H9 (cell line): Measurements from ENCODE around the gene FARSB. TPM values are rescaled to one million over a fixed set of nuclear protein-coding genes. Genes with fewer than 3 reads are reported as not detected.

Source experiments
- DNase-seq: peaks from one replicate; pipeline ENCODE4 v3.0.0-alpha.2; 2017
- H2AFZ ChIP-seq: one replicate; pipeline ENCODE4 v1.6.1; 2013; ENCODE audit warnings: mild to moderate bottlenecking, low read length, control low read depth, moderate library complexity
- H2AK5ac ChIP-seq: 2 replicates; pipeline ENCODE4 v1.6.1; 2013; ENCODE audit warnings: low read length, control low read depth, mixed read lengths; ENCODE audit not compliant: insufficient read length
- H2BK120ac ChIP-seq: one replicate; pipeline ENCODE4 v1.6.1; 2013; ENCODE audit warnings: low read depth, mild to moderate bottlenecking, low read length, control low read depth, inconsistent platforms; ENCODE audit not compliant: poor library complexity, severe bottlenecking
- H2BK12ac ChIP-seq: 2 replicates; pipeline ENCODE4 v1.6.1; 2013; ENCODE audit warnings: low read length, control low read depth, mixed read lengths, low read depth; ENCODE audit not compliant: insufficient read length
- H2BK15ac ChIP-seq: 2 replicates; pipeline ENCODE4 v1.6.1; 2013; ENCODE audit warnings: low read depth, low read length, control low read depth
- H2BK20ac ChIP-seq: one replicate; pipeline ENCODE4 v1.6.1; 2013; ENCODE audit warnings: low read depth, mild to moderate bottlenecking, low read length, control low read depth, inconsistent platforms; ENCODE audit not compliant: poor library complexity, severe bottlenecking
- H2BK5ac ChIP-seq: 2 replicates; pipeline ENCODE4 v1.6.1; 2013; ENCODE audit warnings: low read length, control low read depth, mixed read lengths; ENCODE audit not compliant: insufficient read length
- H3K14ac ChIP-seq: 2 replicates; pipeline ENCODE4 v1.6.1; 2013; ENCODE audit warnings: low read length, control low read depth; ENCODE audit not compliant: insufficient read depth
- H3K18ac ChIP-seq: 2 replicates; pipeline ENCODE4 v1.6.1; 2013; ENCODE audit warnings: low read depth, mild to moderate bottlenecking, mixed read lengths, low read length, control low read depth; ENCODE audit not compliant: insufficient read length
- H3K23ac ChIP-seq: 2 replicates; pipeline ENCODE4 v1.6.1; 2013; ENCODE audit warnings: low read length, control low read depth, mixed read lengths, low read depth; ENCODE audit not compliant: insufficient read length
- H3K23me2 ChIP-seq: 2 replicates; pipeline ENCODE4 v1.6.1; 2013; ENCODE audit warnings: low read depth, mild to moderate bottlenecking, mixed read lengths, low read length, control low read depth; ENCODE audit not compliant: insufficient read length, poor library complexity, severe bottlenecking
- H3K27ac ChIP-seq: 2 replicates; pipeline ENCODE4 v1.5.1; 2013; ENCODE audit warnings: low read length, control low read depth, mixed read lengths, low read depth; ENCODE audit not compliant: insufficient read length
- H3K27me3 ChIP-seq: 2 replicates; pipeline ENCODE4 v1.6.1; 2013; ENCODE audit warnings: low read length, control low read depth, inconsistent platforms; ENCODE audit not compliant: insufficient read depth
- H3K4ac ChIP-seq: 2 replicates; pipeline ENCODE4 v1.6.1; 2013; ENCODE audit warnings: low read depth, mild to moderate bottlenecking, control low read depth, inconsistent platforms, low read length, moderate library complexity
- H3K4me1 ChIP-seq: 2 replicates; pipeline ENCODE4 v1.6.1; 2013; ENCODE audit warnings: low read length, control low read depth, inconsistent platforms; ENCODE audit not compliant: insufficient read depth
- H3K4me2 ChIP-seq: 2 replicates; pipeline ENCODE4 v1.6.1; 2013; ENCODE audit warnings: low read length, control low read depth, mixed read lengths; ENCODE audit not compliant: insufficient read length, insufficient read depth
- H3K56ac ChIP-seq: 2 replicates; pipeline ENCODE4 v1.6.1; 2013; ENCODE audit warnings: low read depth, mild to moderate bottlenecking, mixed read lengths, low read length, control low read depth; ENCODE audit not compliant: insufficient read length
- H3K79me1 ChIP-seq: 2 replicates; pipeline ENCODE4 v1.6.1; 2013; ENCODE audit warnings: low read depth, mild to moderate bottlenecking, moderate library complexity, low read length, control low read depth, inconsistent platforms; ENCODE audit not compliant: insufficient read depth, poor library complexity, severe bottlenecking
- H3K79me2 ChIP-seq: 2 replicates; pipeline ENCODE4 v1.6.1; 2013; ENCODE audit warnings: low read length, control low read depth, inconsistent platforms; ENCODE audit not compliant: insufficient read depth
- H3K9ac ChIP-seq: 2 replicates; pipeline ENCODE4 v1.6.1; 2013; ENCODE audit warnings: low read length, control low read depth, mixed read lengths; ENCODE audit not compliant: insufficient read length; ENCODE audit errors: extremely low read depth
- H3K9me3 ChIP-seq: one replicate; pipeline ENCODE4 v1.6.1; 2013; ENCODE audit warnings: low read depth, low read length, inconsistent platforms; ENCODE audit not compliant: control insufficient read depth
- H3T11ph ChIP-seq: one replicate; pipeline ENCODE4 v1.6.1; 2013; ENCODE audit warnings: mild to moderate bottlenecking, low read length, control low read depth, inconsistent platforms
- H4K20me1 ChIP-seq: one replicate; pipeline ENCODE4 v1.6.1; 2013; ENCODE audit not compliant: control insufficient read depth, insufficient read length, insufficient read depth
- H4K5ac ChIP-seq: 2 replicates; pipeline ENCODE4 v1.6.1; 2013; ENCODE audit warnings: low read depth, mild to moderate bottlenecking, mixed read lengths, low read length, control low read depth; ENCODE audit not compliant: insufficient read length
- H4K8ac ChIP-seq: replicated peaks from 2 replicates; pipeline ENCODE4 v1.6.1; 2013; ENCODE audit warnings: low read length, control low read depth, mixed read lengths, low read depth; ENCODE audit not compliant: insufficient read length
- H4K91ac ChIP-seq: 2 replicates; pipeline ENCODE4 v1.6.1; 2013; ENCODE audit warnings: low read depth, mild to moderate bottlenecking, moderate library complexity, mixed read lengths, low read length, control low read depth; ENCODE audit not compliant: insufficient read length
- H3K27ac Mint-ChIP-seq, 3 experiments: 2 replicates in 2 of 3; 3 replicates in 1 of 3; pipeline ENCODE4 v1.8.0; 2020 to 2021; ENCODE audit warnings: mixed read lengths in 3 of 3, mild to moderate bottlenecking in 1 of 3, moderate library complexity in 1 of 3
- H3K27me3 Mint-ChIP-seq: 2 replicates; pipeline ENCODE4 v1.8.0; 2021; ENCODE audit warnings: low read depth, mild to moderate bottlenecking, moderate library complexity, mixed read lengths
- H3K36me3 Mint-ChIP-seq, 3 experiments: 2 replicates in 2 of 3; 3 replicates in 1 of 3; pipeline ENCODE4 v1.8.0; 2020 to 2021; ENCODE audit warnings: low read depth in 3 of 3, mixed read lengths in 3 of 3; ENCODE audit not compliant: insufficient read depth in 1 of 3
- H3K4me1 Mint-ChIP-seq, 2 experiments: 2 replicates each; pipeline ENCODE4 v1.8.0; 2020; ENCODE audit warnings: mixed read lengths in 2 of 2
- H3K4me3 Mint-ChIP-seq, 2 experiments: 2 replicates in 1 of 2; 3 replicates in 1 of 2; pipeline ENCODE4 v1.8.0; 2020 to 2021; ENCODE audit warnings: mild to moderate bottlenecking in 2 of 2, mixed read lengths in 2 of 2, moderate library complexity in 1 of 2
- H3K9me3 Mint-ChIP-seq, 2 experiments: 2 replicates in 1 of 2; 3 replicates in 1 of 2; pipeline ENCODE4 v1.8.0; 2020; ENCODE audit warnings: mild to moderate bottlenecking in 2 of 2, mixed read lengths in 2 of 2, moderate library complexity in 1 of 2
- WGBS: extraction: QIAGEN DNeasy Blood & Tissue Kit; methylation state at CpG from one replicate; pipeline ENCODE4 v1.1.7; 2013; ENCODE audit warnings: missing lambda C conversion rate, low lambda C conversion rate, mixed read lengths; ENCODE audit not compliant: insufficient read length; ENCODE audit errors: extremely low coverage; 5-methylcytosine and 5-hydroxymethylcytosine counted together
- total RNA-seq: library from RNA; stranded (reverse); gene quantifications from 2 replicates; pipeline ENCODE4 v1.2.1, GENCODE V29; 2021
- TF ChIP-seq, protein P1 (sequence below): fragments of 200-600 bp; sonication (generic); conservative IDR thresholded peaks from 3 replicates; pipeline ENCODE4 v1.8.0; 2021; ENCODE audit warnings: antibody characterized with exemption, mild to moderate bottlenecking

FARSB gene
- total RNA-seq, 1 experiment from 2014 or later: 32.1 TPM

- Histone ChIP-seq H3K18ac (no peak overlapping the region), H3K23me2 (no peaks in the 10 kb centered on the region), H3K27me3 (no peaks in the 10 kb centered on the region), H2BK120ac (no peak overlapping the region), H3K23ac (no peak overlapping the region), H3K9me3 (no peaks in the 10 kb centered on the region), H3K56ac (no peak overlapping the region), H3K9ac (no peak overlapping the region), H4K20me1 (no peaks in the 10 kb centered on the region), H3K27ac (no peak overlapping the region), H3K14ac (no peak overlapping the region), H4K91ac (no peak overlapping the region), H2AK5ac (no peak overlapping the region), H2BK12ac (no peak overlapping the region), H2BK5ac (no peak overlapping the region), H2BK15ac (no peak overlapping the region), H3T11ph (no peak overlapping the region), H3K79me2 (no peaks in the 10 kb centered on the region), H3K4me1 (no peaks in the 10 kb centered on the region), H4K8ac (no peak overlapping the region), H2AFZ (no peak overlapping the region), H2BK20ac (no peak overlapping the region), H4K5ac (no peak overlapping the region), H3K4me2 (no peak overlapping the region), H3K79me1 (no peaks in the 10 kb centered on the region), H3K4ac (no peak overlapping the region)
- no peaks in the 10 kb centered on the region for H3K4me1 Mint-ChIP-seq
- H3K36me3 Mint-ChIP-seq: no peaks in the 10 kb centered on the region
- no peaks in the 10 kb centered on the region for H3K9me3 Mint-ChIP-seq
- no CpG with 5 or more reads among the region's 5 CpGs for WGBS
- TF ChIP-seq, protein P1, sequence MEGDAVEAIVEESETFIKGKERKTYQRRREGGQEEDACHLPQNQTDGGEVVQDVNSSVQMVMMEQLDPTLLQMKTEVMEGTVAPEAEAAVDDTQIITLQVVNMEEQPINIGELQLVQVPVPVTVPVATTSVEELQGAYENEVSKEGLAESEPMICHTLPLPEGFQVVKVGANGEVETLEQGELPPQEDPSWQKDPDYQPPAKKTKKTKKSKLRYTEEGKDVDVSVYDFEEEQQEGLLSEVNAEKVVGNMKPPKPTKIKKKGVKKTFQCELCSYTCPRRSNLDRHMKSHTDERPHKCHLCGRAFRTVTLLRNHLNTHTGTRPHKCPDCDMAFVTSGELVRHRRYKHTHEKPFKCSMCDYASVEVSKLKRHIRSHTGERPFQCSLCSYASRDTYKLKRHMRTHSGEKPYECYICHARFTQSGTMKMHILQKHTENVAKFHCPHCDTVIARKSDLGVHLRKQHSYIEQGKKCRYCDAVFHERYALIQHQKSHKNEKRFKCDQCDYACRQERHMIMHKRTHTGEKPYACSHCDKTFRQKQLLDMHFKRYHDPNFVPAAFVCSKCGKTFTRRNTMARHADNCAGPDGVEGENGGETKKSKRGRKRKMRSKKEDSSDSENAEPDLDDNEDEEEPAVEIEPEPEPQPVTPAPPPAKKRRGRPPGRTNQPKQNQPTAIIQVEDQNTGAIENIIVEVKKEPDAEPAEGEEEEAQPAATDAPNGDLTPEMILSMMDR: no peak
- DNase-seq: no peak
- no peaks in the 10 kb centered on the region; the same call in 1 of the 2 replicates for H3K27me3 Mint-ChIP-seq
- H3K27ac Mint-ChIP-seq: no peak overlapping the region
- H3K4me3 Mint-ChIP-seq: no peak overlapping the region
These were observed 30.3 kb upstream of the FARSB start for GRCh38 chr2:222686086-222686750.
